GM23338 (cell line): ENCODE measurements around the gene TRAF4. TPM values are rescaled to one million over a fixed set of nuclear protein-coding genes. Genes with fewer than 3 reads are reported as not detected.

ENCODE experiments used
- ATAC-seq: fragments of 200-7000 bp; cut with Tn5 transposase; 3 replicates; pipeline ENCODE4 v1.9.1; 2020
- DNase-seq: peaks from one replicate; pipeline ENCODE4 v3.0.0-alpha.2; 2015; ENCODE audit warnings: low spot score
- H2AFZ ChIP-seq: fragments of 200-600 bp; sonication (generic); 2 replicates; pipeline ENCODE4 v1.8.0; 2016; ENCODE audit warnings: antibody characterized with exemption, mild to moderate bottlenecking, moderate library complexity
- H3F3A ChIP-seq: fragments of 200-600 bp; sonication (generic); replicated peaks from 2 replicates; pipeline ENCODE4 v1.8.0; 2017; ENCODE audit warnings: antibody characterized with exemption, mixed run types, low read depth
- H3K27ac ChIP-seq: fragments of 200-600 bp; sonication (generic); 2 replicates; pipeline ENCODE4 v1.6.1; 2016; ENCODE audit warnings: low read depth
- H3K27me3 ChIP-seq: fragments of 200-600 bp; sonication (generic); 2 replicates; pipeline ENCODE4 v1.8.0; 2016; ENCODE audit warnings: mild to moderate bottlenecking, mixed run types, moderate library complexity; ENCODE audit not compliant: insufficient read depth
- H3K36me3 ChIP-seq: fragments of 200-600 bp; sonication (generic); 2 replicates; pipeline ENCODE4 v1.8.0; 2016; ENCODE audit warnings: mild to moderate bottlenecking; ENCODE audit not compliant: insufficient read depth
- H3K4me1 ChIP-seq: fragments of 200-600 bp; sonication (generic); 2 replicates; pipeline ENCODE4 v1.8.0; 2016; ENCODE audit warnings: mild to moderate bottlenecking, moderate library complexity; ENCODE audit not compliant: insufficient read depth
- H3K4me2 ChIP-seq: fragments of 200-600 bp; sonication (generic); 2 replicates; pipeline ENCODE4 v1.7.1; 2017; ENCODE audit warnings: mixed run types
- H3K4me3 ChIP-seq: fragments of 200-600 bp; sonication (generic); 2 replicates; pipeline ENCODE4 v1.6.1; 2016; ENCODE audit warnings: mixed run types
- H3K79me2 ChIP-seq: fragments of 200-600 bp; sonication (generic); replicated peaks from 2 replicates; pipeline ENCODE4 v1.8.0; 2017; ENCODE audit warnings: mild to moderate bottlenecking; ENCODE audit not compliant: insufficient read depth
- H3K9me2 ChIP-seq: fragments of 200-600 bp; sonication (generic); 2 replicates; pipeline ENCODE4 v1.8.0; 2017; ENCODE audit not compliant: insufficient read depth
- H4K20me1 ChIP-seq: fragments of 200-600 bp; sonication (generic); replicated peaks from 2 replicates; pipeline ENCODE4 v1.8.0; 2017; ENCODE audit warnings: mild to moderate bottlenecking; ENCODE audit not compliant: insufficient read depth
- H3K27ac Mint-ChIP-seq: 2 replicates; pipeline ENCODE4 v1.8.0; 2020; ENCODE audit warnings: inconsistent platforms, mild to moderate bottlenecking, moderate library complexity, mixed read lengths
- H3K27me3 Mint-ChIP-seq: 3 replicates; pipeline ENCODE4 v1.8.0; 2022; ENCODE audit warnings: low read depth, mild to moderate bottlenecking, moderate library complexity, mixed read lengths, inconsistent platforms; ENCODE audit not compliant: insufficient read depth, poor library complexity
- H3K36me3 Mint-ChIP-seq: 3 replicates; pipeline ENCODE4 v1.8.0; 2021; ENCODE audit warnings: low read depth, mild to moderate bottlenecking, inconsistent platforms, moderate library complexity, mixed read lengths
- H3K4me1 Mint-ChIP-seq: 3 replicates; pipeline ENCODE4 v1.8.0; 2020; ENCODE audit warnings: mild to moderate bottlenecking, inconsistent platforms, mixed read lengths
- H3K4me3 Mint-ChIP-seq: 3 replicates; pipeline ENCODE4 v1.8.0; 2021; ENCODE audit warnings: moderate library complexity, mild to moderate bottlenecking, inconsistent platforms, mixed read lengths
- H3K9me3 Mint-ChIP-seq: 3 replicates; pipeline ENCODE4 v1.8.0; 2020; ENCODE audit warnings: moderate library complexity, mild to moderate bottlenecking, inconsistent platforms, mixed read lengths
- ETS1 ChIP-seq: IDR thresholded peaks from 2 replicates; pipeline ENCODE4 v1.6.1; 2016; ENCODE audit warnings: antibody characterized with exemption
- EZH2 ChIP-seq: fragments of 200-600 bp; sonication (generic); IDR thresholded peaks from one replicate; pipeline ENCODE4 v1.8.0; 2017; ENCODE audit warnings: antibody characterized with exemption, mild to moderate bottlenecking, low read depth; ENCODE audit not compliant: unreplicated experiment
- EZH2phosphoT487 ChIP-seq: fragments of 200-600 bp; sonication (generic); IDR thresholded peaks from one replicate; pipeline ENCODE4 v1.8.1; 2018; ENCODE audit warnings: antibody characterized with exemption; ENCODE audit not compliant: unreplicated experiment
- JUNB ChIP-seq: IDR thresholded peaks from one replicate; pipeline ENCODE4 v1.6.1; 2016; ENCODE audit warnings: antibody characterized with exemption; ENCODE audit not compliant: unreplicated experiment
- NANOG ChIP-seq: IDR thresholded peaks from 2 replicates; pipeline ENCODE4 v1.6.1; 2016; ENCODE audit warnings: antibody characterized with exemption, borderline replicate concordance
- POLR2AphosphoS5 ChIP-seq: IDR thresholded peaks from 2 replicates; pipeline ENCODE4 v1.6.1; 2016; ENCODE audit warnings: antibody characterized with exemption, low read depth
- REST ChIP-seq: IDR thresholded peaks from one replicate; pipeline ENCODE4 v1.6.1; 2018; ENCODE audit warnings: antibody characterized with exemption; ENCODE audit not compliant: unreplicated experiment
- STAT1 ChIP-seq: IDR thresholded peaks from one replicate; pipeline ENCODE4 v1.6.1; 2016; ENCODE audit warnings: antibody characterized with exemption; ENCODE audit not compliant: unreplicated experiment
- ZNF114 ChIP-seq: fragments of 250-450 bp; sonication (Bioruptor Pico); IDR thresholded peaks from 2 replicates; pipeline ENCODE4 v1.5.0; 2020; ENCODE audit warnings: mild to moderate bottlenecking, moderate library complexity
- ZNF331 ChIP-seq: fragments of 250-450 bp; sonication (Bioruptor Pico); IDR thresholded peaks from 2 replicates; pipeline ENCODE4 v1.5.0; 2020; ENCODE audit warnings: low read depth, mild to moderate bottlenecking, moderate library complexity
- polyA plus RNA-seq: library from polyadenylated mRNA; unstranded; fragments of >200 nt; fragmentation: Nextera tagmentation; extraction: Ambion mirVana; gene quantifications from 2 replicates; pipeline ENCODE4 v1.2.1, GENCODE V29; 2016
- total RNA-seq: library from RNA; depleted of rRNA; stranded (reverse); fragments of >200 nt; shearing (Covaris generic); gene quantifications from 2 replicates; pipeline ENCODE4 v1.2.3, GENCODE V29; 2014

Gene TRAF4
- total and polyA plus RNA-seq, 2 experiments from 2014 or later = 63.5 to 152 TPM

GRCh38 chr17:28705074-28705659 is 38.6 kb upstream of the TRAF4 start:
- H3K27me3 ChIP-seq = no peaks in the 10 kb centered on the region
- Mint-ChIP-seq H3K9me3 (no peaks in the 10 kb centered on the region; the same call in 2 of the 3 replicates), H3K36me3 (peaks cover 51% of the 10 kb centered on the region), H3K4me1 (peaks cover 44% of the 10 kb centered on the region), H3K27ac (peak overlapping the region; percentile 42; the same call in 1 of the 2 replicates), H3K27me3 (peaks cover 24% of the 10 kb centered on the region), H3K4me3 (no peak overlapping the region)
- H3K36me3 ChIP-seq = peaks cover 3% of the 10 kb centered on the region; the same call in 1 of the 2 replicates
- peaks cover 22% of the 10 kb centered on the region for H3F3A ChIP-seq
- H3K27ac ChIP-seq = no peak overlapping the region
- DNase-seq (no peak), ATAC-seq (peak; percentile 12)
- H2AFZ ChIP-seq = no peak overlapping the region
- H3K4me3 ChIP-seq = no peak overlapping the region
- peaks cover 7% of the 10 kb centered on the region; the same call in 1 of the 2 replicates for H4K20me1 ChIP-seq
- H3K4me2 ChIP-seq = no peak overlapping the region
- TF ChIP-seq NANOG (no peak), ETS1 (no peak), ZNF331 (CRISPR knock-in tag) (no peak), STAT1 (no peak), POLR2AphosphoS5 (no peak)
- H3K9me2 ChIP-seq = no peaks in the 10 kb centered on the region
- peaks cover 12% of the 10 kb centered on the region; the same call in 1 of the 2 replicates for H3K4me1 ChIP-seq
- peaks cover 15% of the 10 kb centered on the region for H3K79me2 ChIP-seq

- H3K9me2 ChIP-seq = no peaks in the 10 kb centered on the region
- H3K27me3 Mint-ChIP-seq = peaks cover 29% of the 10 kb centered on the region
- peaks cover 48% of the 10 kb centered on the region for H3K36me3 Mint-ChIP-seq
- no peaks in the 10 kb centered on the region; the same call in 2 of the 3 replicates for H3K9me3 Mint-ChIP-seq
- H3K79me2 ChIP-seq = peaks cover 19% of the 10 kb centered on the region
- no peak overlapping the region for H2AFZ ChIP-seq
- DNase-seq (no peak), ATAC-seq (peak; percentile 4; the same call in 1 of the 3 replicates)
- H3K4me2 ChIP-seq = no peak overlapping the region
- peaks cover 44% of the 10 kb centered on the region for H3K4me1 Mint-ChIP-seq
- 0 out of 2 replicates have a peak overlapping the region, but pooled peaks have one; percentile 42 for H3K27ac Mint-ChIP-seq
- peaks cover 12% of the 10 kb centered on the region; the same call in 1 of the 2 replicates for H3K4me1 ChIP-seq
- no peaks in the 10 kb centered on the region for H3K27me3 ChIP-seq
- H3K4me3 Mint-ChIP-seq = no peak overlapping the region; the same call in 2 of the 3 replicates
- H3K36me3 ChIP-seq = peaks cover 3% of the 10 kb centered on the region; the same call in 1 of the 2 replicates
- H4K20me1 ChIP-seq = peaks cover 7% of the 10 kb centered on the region; the same call in 1 of the 2 replicates
- H3K27ac ChIP-seq = no peak overlapping the region
- no peak overlapping the region for H3K4me3 ChIP-seq
- H3F3A ChIP-seq = peaks cover 22% of the 10 kb centered on the region
- TF ChIP-seq EZH2 (no peak), ZNF331 (CRISPR knock-in tag) (no peak), POLR2AphosphoS5 (no peak), STAT1 (no peak), JUNB (no peak), ETS1 (no peak), REST (no peak), EZH2phosphoT487 (no peak), NANOG (no peak), ZNF114 (CRISPR knock-in tag) (no peak)
These were observed 38.0 kb upstream of the TRAF4 start for GRCh38 chr17:28705728-28706334.
